NCI-H748 (cell line): ENCODE measurements around the gene OR1Q1.
"Not testable (repeated sequence)": the region's sequence is repeated elsewhere in the genome, so short reads cannot be mapped to it uniquely, and the experiment has no call there.

Source experiments
- DNase-seq: peaks from one replicate; lab custom pipeline; 2025; ENCODE audit not compliant: unreplicated experiment; lab: John Stamatoyannopoulos, UW

OR1Q1 gene, protein sequence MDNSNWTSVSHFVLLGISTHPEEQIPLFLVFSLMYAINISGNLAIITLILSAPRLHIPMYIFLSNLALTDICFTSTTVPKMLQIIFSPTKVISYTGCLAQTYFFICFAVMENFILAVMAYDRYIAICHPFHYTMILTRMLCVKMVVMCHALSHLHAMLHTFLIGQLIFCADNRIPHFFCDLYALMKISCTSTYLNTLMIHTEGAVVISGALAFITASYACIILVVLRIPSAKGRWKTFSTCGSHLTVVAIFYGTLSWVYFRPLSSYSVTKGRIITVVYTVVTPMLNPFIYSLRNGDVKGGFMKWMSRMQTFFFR

DNA sequence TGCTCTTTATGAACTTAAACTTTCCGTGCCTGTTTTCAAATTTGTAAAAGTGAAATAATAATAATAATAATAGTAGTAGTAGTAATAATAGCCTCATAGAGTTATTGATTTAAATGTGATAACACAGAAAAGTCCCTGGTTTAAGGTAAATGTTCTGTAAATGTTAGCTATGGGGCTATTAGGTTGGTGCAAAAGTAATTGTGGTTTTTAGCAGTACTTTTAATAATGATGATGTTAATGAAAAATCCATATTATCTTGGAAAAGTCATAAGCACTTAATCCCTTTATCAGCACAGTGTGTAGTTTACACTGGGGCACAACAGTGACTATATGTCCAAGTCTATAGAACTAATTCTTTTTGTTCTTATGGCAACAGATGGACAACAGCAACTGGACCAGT is at the start of gene OR1Q1:
Gene OR1Q1, plus strand, starts transcription at position 377 of the 400 bp plus-strand sequence. Its CDS starts 0 bp downstream, at position 377.
- no peak for DNase-seq

DNA sequence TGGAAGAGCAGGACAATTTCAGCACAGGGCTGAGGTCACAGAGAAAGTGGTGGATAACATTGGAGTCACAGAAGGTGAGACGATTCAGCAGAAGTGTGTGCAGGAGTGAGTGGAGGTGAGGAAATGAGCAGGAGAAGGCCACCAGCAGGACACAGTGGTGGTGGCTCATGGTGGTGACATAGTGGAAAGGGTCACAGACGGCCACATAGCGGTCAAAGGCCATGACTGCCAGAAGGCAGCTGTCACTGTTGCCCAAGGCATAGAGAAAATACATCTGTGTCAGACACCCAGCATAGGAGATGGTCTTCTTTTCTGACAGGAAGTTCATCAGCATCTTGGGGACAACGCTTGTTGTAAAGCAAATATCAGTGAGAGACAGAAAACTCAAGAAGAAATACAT is 46.6 kb upstream of the OR1Q1 start:
- no peak for DNase-seq

DNA sequence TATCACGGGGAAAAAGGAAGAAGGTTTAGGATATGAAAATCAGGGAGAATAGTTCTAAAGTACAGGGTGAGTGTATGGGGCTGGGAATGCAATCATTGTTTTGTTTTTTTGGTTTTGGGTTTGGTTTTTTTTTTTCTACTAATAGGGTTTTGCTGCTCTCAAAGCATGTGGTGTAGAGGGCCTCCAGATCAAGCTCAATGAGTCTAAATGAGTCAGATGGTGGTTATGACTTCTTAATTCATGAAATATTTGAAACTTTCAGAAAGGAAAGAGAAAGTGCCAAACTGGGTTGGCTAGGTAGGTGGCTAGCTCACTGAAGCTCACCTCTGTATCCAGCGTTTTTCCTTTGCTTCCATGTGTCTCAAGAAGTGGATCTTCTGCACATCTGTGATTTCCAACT is 42.1 kb upstream of the OR1Q1 start:
- DNase-seq, result no peak

DNA sequence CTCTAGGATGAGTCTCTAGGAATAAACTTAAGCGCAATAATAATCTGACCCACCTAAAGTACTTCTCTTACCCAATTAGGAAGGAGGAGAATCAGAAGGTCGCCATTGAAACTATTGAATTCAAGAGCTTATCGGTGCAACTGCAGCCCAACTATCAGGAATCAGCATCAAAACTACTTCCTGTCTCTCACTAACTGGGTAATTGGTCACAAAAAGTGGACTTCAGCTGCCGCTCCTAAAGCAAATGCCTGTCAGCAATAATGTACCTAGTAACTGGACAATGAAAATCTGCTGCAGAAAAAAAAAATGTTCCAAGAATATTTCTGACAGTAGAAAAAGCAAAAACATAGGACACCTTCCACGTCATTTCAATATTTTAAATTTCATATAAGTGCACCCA is 34.7 kb upstream of the OR1Q1 start:
- DNase-seq, result no peak

DNA sequence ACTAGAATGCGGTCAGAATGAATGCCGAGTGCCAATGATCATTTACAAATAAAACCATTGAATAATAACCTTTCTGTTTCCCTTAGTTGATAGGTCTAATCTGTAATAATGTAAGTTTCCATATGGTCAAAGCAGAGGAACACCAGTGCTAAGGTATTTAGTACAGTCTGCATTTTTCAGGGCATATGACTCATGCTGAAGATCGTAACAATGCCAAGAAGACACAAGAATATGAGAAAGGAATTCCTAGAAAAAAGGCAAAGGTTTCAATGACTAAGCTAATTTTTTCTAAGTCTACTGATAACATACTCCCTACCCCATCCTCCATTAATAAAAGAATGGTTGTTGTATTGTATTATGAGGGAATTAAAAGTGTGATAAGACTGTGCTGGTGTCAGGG is 34.2 kb upstream of the OR1Q1 start:
- no peak for DNase-seq

DNA sequence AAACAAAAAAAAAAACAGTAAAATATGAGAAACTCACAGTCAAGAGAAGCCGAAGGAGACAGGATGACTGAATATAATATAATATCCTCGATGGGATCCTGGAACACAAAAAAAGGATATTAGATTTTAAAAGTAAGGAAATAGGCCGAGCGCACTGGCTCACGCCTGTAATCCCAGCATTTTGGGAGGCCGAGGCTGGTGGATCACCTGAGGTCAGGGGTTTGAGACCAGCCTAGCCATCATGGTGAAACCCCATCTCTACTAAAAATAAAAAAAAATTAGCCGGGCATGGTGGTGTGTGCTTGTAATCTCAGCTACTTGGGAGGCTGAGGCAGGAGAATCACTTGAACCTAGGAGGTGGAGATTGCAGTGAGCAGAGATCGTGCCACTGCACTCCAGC is 31.3 kb upstream of the OR1Q1 start, which contains the start of gene OR1L8:
Gene OR1L8, minus strand, starts transcription at position 101 of the 400 bp plus-strand sequence. CDS start 14,907 bp downstream, outside the sequence.
- not testable (repeated sequence) for DNase-seq

DNA sequence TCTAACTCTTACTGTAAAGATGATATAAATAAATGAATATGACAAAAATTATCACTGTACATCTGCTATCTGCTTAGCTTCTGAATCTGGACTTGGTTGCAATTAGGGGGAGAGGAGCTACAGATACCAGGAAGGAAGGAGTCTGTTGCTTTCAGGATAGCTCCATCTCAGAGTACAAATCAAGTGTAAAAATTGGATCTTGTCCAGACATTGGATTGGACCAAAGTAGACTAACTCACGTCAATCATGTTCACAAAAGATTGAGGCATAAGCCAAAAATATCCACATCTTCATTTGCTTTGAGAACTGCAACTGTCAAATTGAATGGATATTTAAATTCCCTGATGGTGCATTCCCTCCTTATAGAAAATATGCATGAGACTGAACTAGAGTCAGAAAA is 8.8 kb upstream of the OR1Q1 start:
- DNase-seq, result no peak

DNA sequence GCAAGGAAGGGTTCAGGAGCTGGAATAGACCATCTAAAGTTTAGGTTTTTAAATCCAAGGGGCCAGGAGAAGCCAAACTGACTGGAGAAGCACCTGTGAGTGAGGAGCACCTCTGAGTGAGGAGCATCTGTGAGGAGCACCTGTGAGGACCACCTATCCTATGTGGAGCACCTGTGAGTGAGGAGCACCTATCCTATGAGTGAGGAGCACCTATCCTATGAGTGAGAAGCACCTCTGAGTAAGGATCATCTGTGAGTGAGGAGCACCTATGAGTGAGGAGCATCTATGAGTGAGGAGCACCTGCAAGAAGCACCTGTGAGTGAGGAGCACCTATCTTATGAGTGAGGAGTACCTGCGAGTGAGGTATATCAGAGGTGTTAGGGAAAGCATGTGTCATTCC is 8.0 kb upstream of the OR1Q1 start:
- no peak for DNase-seq

DNA sequence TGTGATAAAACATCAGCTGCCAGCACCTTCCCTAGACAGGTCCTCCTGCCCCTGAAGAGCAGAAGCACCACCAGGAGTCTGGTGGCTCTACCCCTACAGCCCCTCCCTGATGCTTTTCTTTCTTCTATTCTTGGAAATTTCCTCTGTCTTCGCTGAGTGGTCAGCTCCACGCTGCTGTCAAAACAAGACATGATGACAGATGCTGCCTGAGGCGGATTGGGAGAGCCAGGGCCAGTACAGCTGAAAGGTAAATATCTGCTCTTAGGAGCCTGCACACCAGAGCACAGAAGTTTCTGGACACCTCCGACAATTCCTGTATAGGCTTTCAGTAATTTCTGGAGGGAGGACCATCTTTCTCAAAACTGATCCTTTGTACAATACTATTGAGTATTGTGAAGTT is 4.7 kb upstream of the OR1Q1 start:
- DNase-seq, result no peak

DNA sequence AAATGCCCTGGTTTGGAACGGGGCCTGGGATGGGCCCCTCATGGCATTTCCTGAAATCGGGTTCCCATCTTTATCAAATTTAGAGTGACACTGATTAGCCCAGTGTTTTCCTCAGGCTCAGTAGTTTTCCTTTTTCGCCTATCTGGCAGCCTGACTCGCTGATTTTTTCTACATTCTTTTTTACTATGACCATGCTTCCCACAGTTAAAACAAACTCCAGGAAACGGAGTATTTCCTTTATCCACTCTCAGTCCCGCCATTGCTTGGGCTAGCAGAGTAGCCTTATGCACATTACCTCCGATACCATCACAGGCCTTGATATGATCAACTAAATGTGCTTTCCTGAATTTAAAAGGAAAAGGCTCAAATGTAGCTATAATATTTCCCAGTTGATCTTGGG is 5.5 kb downstream of the OR1Q1 start:
- no peak for DNase-seq

DNA sequence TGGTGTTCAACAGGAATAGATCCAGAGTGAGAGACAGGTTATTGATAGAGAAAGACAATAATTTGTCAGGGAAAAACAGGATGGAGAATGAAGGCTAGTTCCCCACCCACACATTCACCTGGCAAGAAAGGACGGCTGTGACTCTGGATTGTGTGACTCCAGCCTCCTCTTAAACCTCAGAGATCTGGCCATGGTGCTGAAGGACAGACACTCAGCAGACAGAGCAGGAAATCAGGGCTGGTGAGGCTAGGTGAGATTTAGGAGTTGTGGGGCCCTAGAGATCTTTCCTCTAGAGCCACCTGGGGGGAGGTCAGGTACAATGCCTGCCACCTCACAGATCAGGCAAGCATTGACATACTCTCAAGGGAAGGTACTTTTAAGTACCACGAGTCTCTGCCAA is 27.7 kb downstream of the OR1Q1 start:
- DNase-seq, result no peak

DNA sequence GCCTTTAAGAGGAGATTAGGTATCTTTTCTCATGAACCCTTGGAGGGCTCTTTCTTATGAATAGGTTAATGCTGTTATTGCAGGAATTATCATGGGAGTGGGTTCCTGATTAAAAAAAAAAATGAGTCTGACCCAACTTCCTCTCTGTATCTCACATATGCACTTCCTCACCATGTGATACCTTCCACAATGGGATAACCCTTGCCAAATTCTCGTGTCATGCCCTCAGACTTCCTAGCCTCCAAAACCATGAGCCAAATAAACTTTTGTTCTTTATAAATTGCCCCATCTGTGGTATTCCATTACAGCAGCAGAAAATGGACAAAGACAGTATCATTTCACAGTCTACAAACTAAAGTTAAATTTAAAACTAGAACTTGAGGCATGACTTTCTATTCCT is 41.8 kb downstream of the OR1Q1 start:
- DNase-seq, result no peak

DNA sequence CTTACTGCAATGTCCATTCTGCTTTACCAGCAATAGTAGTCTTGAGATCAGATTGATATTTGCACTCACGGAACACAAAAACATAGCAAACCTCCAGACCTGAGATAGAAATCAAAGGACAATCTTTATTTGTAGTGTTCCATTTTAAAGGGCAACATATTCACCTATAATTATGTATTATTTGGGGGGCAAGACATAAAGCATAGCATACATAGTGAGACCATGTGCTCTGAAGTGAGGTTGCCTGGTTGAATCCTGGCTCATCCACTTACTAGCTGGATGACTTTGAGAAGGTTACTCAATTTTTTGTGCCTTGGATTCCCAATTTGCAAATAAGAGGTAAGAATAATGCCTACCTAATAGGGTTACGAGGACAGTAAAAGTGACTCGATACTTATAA is 43.0 kb downstream of the OR1Q1 start, which contains the start of gene OR1B1:
Gene OR1B1, minus strand, starts transcription at position 101 of the 400 bp plus-strand sequence.
- no peak for DNase-seq

DNA sequence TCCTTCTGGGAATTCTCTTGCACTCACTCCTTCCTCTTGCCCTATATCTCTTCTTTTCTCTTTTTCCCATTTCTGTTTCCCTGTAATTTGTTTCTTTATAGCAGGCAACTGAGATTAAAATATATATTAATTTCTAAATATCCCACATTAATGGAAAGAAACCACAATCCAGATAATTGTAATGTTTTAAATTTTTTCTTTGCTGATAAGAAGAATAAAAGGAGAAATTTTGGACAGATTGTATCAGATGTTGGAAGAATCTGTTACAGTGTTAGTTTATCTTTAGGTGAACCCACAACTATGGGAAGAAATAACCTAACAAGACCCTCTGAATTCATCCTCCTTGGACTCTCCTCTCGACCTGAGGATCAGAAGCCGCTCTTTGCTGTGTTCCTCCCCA is 46.9 kb downstream of the OR1Q1 start, which contains the start of gene OR1L1:
Gene OR1L1, plus strand, starts transcription at position 301 of the 400 bp plus-strand sequence. Its CDS starts 0 bp downstream, at position 301.
- no peak for DNase-seq
